Chondrocyte (in vitro differentiated cells): ENCODE measurements around the gene WBP4. TPM values are rescaled to one million over a fixed set of nuclear protein-coding genes. Genes with fewer than 3 reads are reported as not detected.

Source experiments
- DNase-seq: peaks from one replicate; pipeline ENCODE4 v3.0.0; 2021; ENCODE audit warnings: mixed read lengths, low spot score
- H3K27ac Mint-ChIP-seq: one replicate; pipeline ENCODE4 v1.8.0; 2021; ENCODE audit warnings: mild to moderate bottlenecking, moderate library complexity, mixed read lengths; ENCODE audit not compliant: unreplicated experiment
- H3K27me3 Mint-ChIP-seq: 2 replicates; pipeline ENCODE4 v1.8.0; 2021; ENCODE audit warnings: low read depth, mixed read lengths
- H3K36me3 Mint-ChIP-seq: 2 replicates; pipeline ENCODE4 v1.8.0; 2021; ENCODE audit warnings: low read depth, mixed read lengths
- H3K4me1 Mint-ChIP-seq: 2 replicates; pipeline ENCODE4 v1.8.0; 2021; ENCODE audit warnings: low read depth, mild to moderate bottlenecking, mixed read lengths
- H3K4me3 Mint-ChIP-seq: one replicate; pipeline ENCODE4 v1.8.0; 2021; ENCODE audit warnings: mild to moderate bottlenecking, moderate library complexity, mixed read lengths; ENCODE audit not compliant: unreplicated experiment
- H3K9me3 Mint-ChIP-seq: 2 replicates; pipeline ENCODE4 v1.8.0; 2021; ENCODE audit warnings: low read depth, mixed read lengths
- total RNA-seq: library from RNA; stranded (reverse); gene quantifications from 3 replicates; pipeline ENCODE4 v1.2.1, GENCODE V29; 2021
- TF ChIP-seq, protein P1 (sequence below): fragments of 200-600 bp; sonication (generic); IDR thresholded peaks from 2 replicates; pipeline ENCODE4 v1.5.0; 2021; ENCODE audit warnings: antibody characterized with exemption, mild to moderate bottlenecking, moderate library complexity

WBP4 gene
- total RNA-seq, 1 donor from 2014 or later: 5.8 TPM

GRCh38 chr13:41065078-41065477, 3.8 kb downstream of the WBP4 start:
- no peaks in the 10 kb centered on the region for H3K27me3 Mint-ChIP-seq
- H3K36me3 Mint-ChIP-seq: peaks cover 9% of the 10 kb centered on the region
- H3K9me3 Mint-ChIP-seq: no peaks in the 10 kb centered on the region
- TF ChIP-seq, protein P1, sequence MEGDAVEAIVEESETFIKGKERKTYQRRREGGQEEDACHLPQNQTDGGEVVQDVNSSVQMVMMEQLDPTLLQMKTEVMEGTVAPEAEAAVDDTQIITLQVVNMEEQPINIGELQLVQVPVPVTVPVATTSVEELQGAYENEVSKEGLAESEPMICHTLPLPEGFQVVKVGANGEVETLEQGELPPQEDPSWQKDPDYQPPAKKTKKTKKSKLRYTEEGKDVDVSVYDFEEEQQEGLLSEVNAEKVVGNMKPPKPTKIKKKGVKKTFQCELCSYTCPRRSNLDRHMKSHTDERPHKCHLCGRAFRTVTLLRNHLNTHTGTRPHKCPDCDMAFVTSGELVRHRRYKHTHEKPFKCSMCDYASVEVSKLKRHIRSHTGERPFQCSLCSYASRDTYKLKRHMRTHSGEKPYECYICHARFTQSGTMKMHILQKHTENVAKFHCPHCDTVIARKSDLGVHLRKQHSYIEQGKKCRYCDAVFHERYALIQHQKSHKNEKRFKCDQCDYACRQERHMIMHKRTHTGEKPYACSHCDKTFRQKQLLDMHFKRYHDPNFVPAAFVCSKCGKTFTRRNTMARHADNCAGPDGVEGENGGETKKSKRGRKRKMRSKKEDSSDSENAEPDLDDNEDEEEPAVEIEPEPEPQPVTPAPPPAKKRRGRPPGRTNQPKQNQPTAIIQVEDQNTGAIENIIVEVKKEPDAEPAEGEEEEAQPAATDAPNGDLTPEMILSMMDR: no peak
- H3K27ac Mint-ChIP-seq: peak overlapping the region; percentile 100
- no peak for DNase-seq
- H3K4me1 Mint-ChIP-seq: peaks cover 35% of the 10 kb centered on the region
- no peak overlapping the region for H3K4me3 Mint-ChIP-seq

DNA sequence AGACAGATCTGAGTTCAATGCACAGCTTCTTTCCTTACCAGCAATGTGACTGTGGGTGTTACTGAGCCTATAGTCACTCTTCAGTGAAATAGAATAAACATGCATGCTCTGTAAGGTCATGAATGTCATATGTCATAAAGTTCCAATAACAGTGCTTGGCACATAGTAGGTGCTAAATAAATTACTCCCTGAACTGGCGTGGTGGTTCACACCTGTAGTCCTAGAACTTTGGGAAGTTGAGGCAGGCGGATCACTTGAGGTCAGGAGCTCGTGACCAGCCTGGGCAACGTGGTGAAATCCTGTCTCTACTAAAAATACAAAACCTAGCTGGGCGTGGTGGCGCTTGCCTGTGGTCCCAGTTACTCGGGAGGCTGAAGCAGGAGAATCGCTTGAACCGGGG, 13.2 kb downstream of the WBP4 start:
- Mint-ChIP-seq H3K36me3 (peaks cover 39% of the 10 kb centered on the region), H3K9me3 (no peaks in the 10 kb centered on the region), H3K27ac (no peak overlapping the region), H3K27me3 (no peaks in the 10 kb centered on the region), H3K4me3 (no peak overlapping the region), H3K4me1 (no peaks in the 10 kb centered on the region)
- TF ChIP-seq, protein P1: no peak
- no peak for DNase-seq

- no peaks in the 10 kb centered on the region for H3K9me3 Mint-ChIP-seq
- no peak overlapping the region for H3K27ac Mint-ChIP-seq
- H3K27me3 Mint-ChIP-seq: no peaks in the 10 kb centered on the region
- H3K36me3 Mint-ChIP-seq: peaks cover 41% of the 10 kb centered on the region
- TF ChIP-seq, protein P1: peak; percentile 87
- H3K4me1 Mint-ChIP-seq: no peaks in the 10 kb centered on the region
- no peak overlapping the region for H3K4me3 Mint-ChIP-seq
- DNase-seq: no peak
Measured at GRCh38 chr13:41075034-41075433, 13.7 kb downstream of the WBP4 start.

DNA sequence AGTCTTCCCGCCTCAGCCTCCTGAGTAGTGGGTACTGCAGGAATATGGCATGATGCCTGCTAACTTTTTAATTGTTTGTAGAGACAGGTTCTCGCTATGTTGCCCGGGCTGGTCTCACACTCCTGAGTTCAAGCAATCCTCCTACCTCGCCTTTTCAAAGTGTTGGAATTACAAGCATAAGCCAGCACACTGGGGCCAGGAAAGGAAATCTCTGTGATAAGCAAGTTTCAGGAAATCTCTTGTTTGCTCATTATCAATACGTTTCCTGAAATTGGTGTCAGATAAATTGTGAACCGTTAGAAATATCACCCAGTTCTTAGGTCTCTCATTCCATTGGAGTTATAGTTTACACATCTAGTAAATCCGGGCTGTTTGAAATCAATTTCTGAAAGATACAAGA, 14.2 kb downstream of the WBP4 start:
- Mint-ChIP-seq H3K27me3 (no peaks in the 10 kb centered on the region), H3K4me1 (no peaks in the 10 kb centered on the region), H3K9me3 (no peaks in the 10 kb centered on the region), H3K27ac (no peak overlapping the region), H3K4me3 (no peak overlapping the region), H3K36me3 (peaks cover 38% of the 10 kb centered on the region)
- TF ChIP-seq, protein P1: no peak
- DNase-seq: no peak

GRCh38 chr13:41077475-41077874, 16.2 kb downstream of the WBP4 start:
- Mint-ChIP-seq H3K36me3 (peaks cover 35% of the 10 kb centered on the region), H3K4me3 (no peak overlapping the region), H3K27me3 (no peaks in the 10 kb centered on the region), H3K4me1 (no peaks in the 10 kb centered on the region), H3K9me3 (no peaks in the 10 kb centered on the region), H3K27ac (no peak overlapping the region)
- DNase-seq: no peak
- TF ChIP-seq, protein P1: no peak
